K562 (cell line): ENCODE measurements around the gene ADGRD1. TPM values are rescaled to one million over a fixed set of nuclear protein-coding genes. Genes with fewer than 3 reads are reported as not detected.

Experiments used
- ARID3B ChIP-seq: fragments of 250-450 bp; sonication (Bioruptor Pico); IDR thresholded peaks from 2 replicates; pipeline ENCODE4 v1.4.0; 2020; ENCODE audit warnings: borderline replicate concordance
- ATF1 ChIP-seq, 2 experiments: fragments of 450-650 bp in 1 of 2; IDR thresholded peaks; 2 replicates each; pipeline ENCODE4 v1.6.1; 2016; ENCODE audit warnings: missing compliant biosample characterization in 1 of 2, missing genetic modification characterization in 1 of 2
- ETS1 ChIP-seq: conservative IDR thresholded peaks from 2 replicates; pipeline ENCODE4 v1.6.1; 2011; ENCODE audit warnings: low read depth, mild to moderate bottlenecking, low read length; ENCODE audit not compliant: control insufficient read depth
- KAT7 ChIP-seq: sonication (generic); formaldehyde crosslinking; IDR thresholded peaks from 2 replicates; pipeline ENCODE4 v1.8.0; 2022; ENCODE audit warnings: missing genetic modification reagents, mild to moderate bottlenecking, borderline replicate concordance
- KDM1A ChIP-seq, 2 experiments: fragments of 450-650 bp; IDR thresholded peaks; 2 replicates each; pipeline ENCODE4 v1.6.1; 2016; ENCODE audit warnings: mild to moderate bottlenecking in 2 of 2
- RAD21 ChIP-seq, 2 experiments: fragments of 250-450 bp in 1 of 2; fragments of 450-650 bp in 1 of 2; sonication (Bioruptor Pico) in 1 of 2; formaldehyde crosslinking in 1 of 2; IDR thresholded peaks in 1 of 2; conservative IDR thresholded peaks in 1 of 2; 2 replicates each; pipeline versions ENCODE4 v1.4.0 to v1.8.0; 2020 to 2022; ENCODE audit warnings: mild to moderate bottlenecking in 2 of 2, moderate library complexity in 1 of 2
- TBP ChIP-seq: optimal IDR thresholded peaks from 2 replicates; pipeline ENCODE3; 2011; ENCODE audit warnings: low read depth, low read length, improper control_type of control experiment
- ZKSCAN3 ChIP-seq: fragments of 250-450 bp; sonication (Bioruptor Pico); IDR thresholded peaks from 2 replicates; pipeline ENCODE4 v1.4.0; 2020
- ZNF146 ChIP-seq: IDR thresholded peaks from one replicate; pipeline ENCODE4 v1.6.1; 2018; ENCODE audit warnings: missing compliant biosample characterization; ENCODE audit not compliant: unreplicated experiment
- ZNF512 ChIP-seq: IDR thresholded peaks from 2 replicates; pipeline ENCODE4 v1.6.1; 2016; ENCODE audit warnings: missing genetic modification characterization, missing compliant biosample characterization
- polyA plus RNA-seq, 8 experiments: library from polyadenylated mRNA; depleted of rRNA in 4 of 8; stranded (reverse) in 5 of 8; unstranded in 3 of 8; fragments of >200 nt; fragmentation: Nextera tagmentation in 2 of 8; fragmentation: Illumina TruSeq in 1 of 8; extraction: Ambion mirVana in 2 of 8; extraction: Trizol in 1 of 8; gene quantifications; 2 replicates each; pipeline versions ENCODE4 v1.2.1 to v1.2.3, GENCODE V29; 2011 to 2014; ENCODE audit warnings: inconsistent platforms in 1 of 8, missing spikeins in 1 of 8
- total RNA-seq, 7 experiments: library from RNA; depleted of rRNA in 6 of 7; stranded (reverse); fragments of >200 nt in 6 of 7; fragmentation: Illumina TruSeq in 2 of 7; extraction: Trizol in 2 of 7; gene quantifications; 2 replicates each; pipeline versions ENCODE4 v1.2.1 to v1.2.3, GENCODE V29; 2011 to 2021; ENCODE audit warnings: low replicate concordance in 1 of 7
- TF ChIP-seq, protein P1 (sequence below): fragments of 450-650 bp; formaldehyde crosslinking; IDR thresholded peaks from 2 replicates; pipeline ENCODE4 v1.4.0; 2020; ENCODE audit warnings: mild to moderate bottlenecking, moderate library complexity
- TF ChIP-seq, protein P2 (sequence below): sonication (generic); formaldehyde crosslinking; IDR thresholded peaks from 2 replicates; pipeline ENCODE4 v1.8.0; 2023; ENCODE audit warnings: mild to moderate bottlenecking, missing genetic modification reagents
- TF ChIP-seq, protein P3 (sequence below): sonication (generic); formaldehyde crosslinking; IDR thresholded peaks from 2 replicates; pipeline ENCODE4 v1.8.1; 2023; ENCODE audit warnings: mild to moderate bottlenecking, missing genetic modification reagents
- TF ChIP-seq, protein P4 (sequence below), 2 experiments: fragments of 450-650 bp; IDR thresholded peaks; 2 replicates each; pipeline ENCODE4 v1.6.1; 2018; ENCODE audit warnings: mild to moderate bottlenecking in 2 of 2, low read depth in 1 of 2; ENCODE audit not compliant: partially characterized antibody in 2 of 2

Gene ADGRD1
- total and polyA plus RNA-seq, 9 of the 15 experiments (the other 6 are each of a cell fraction or from before 2014, with no cell fraction given): 1.7 to 11.7 (median 3.3) TPM

DNA sequence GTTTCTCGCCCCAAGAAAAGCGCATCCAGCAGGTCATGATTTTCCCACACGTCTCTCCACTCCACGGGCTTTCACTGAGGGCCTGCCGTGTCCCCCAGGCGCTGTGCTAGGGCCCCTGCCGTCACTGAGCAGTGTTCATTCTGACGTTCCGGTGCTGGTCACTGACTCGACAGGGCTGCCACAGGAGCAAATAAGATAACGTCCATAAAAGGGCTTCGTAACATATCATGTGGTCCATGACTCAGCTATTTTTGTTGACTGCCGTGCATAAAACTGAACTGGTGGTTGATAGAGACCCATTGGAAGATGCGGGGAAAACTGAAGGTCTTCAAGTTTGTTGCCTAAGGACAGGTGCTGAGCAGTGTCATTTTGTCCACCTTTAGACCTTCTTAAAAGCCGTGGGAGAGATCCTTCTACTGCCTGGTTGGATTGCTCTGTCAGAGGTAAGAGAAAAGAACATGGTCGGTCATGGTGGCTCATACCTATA lies 46.3 kb downstream of the ADGRD1 start (continued):
- TF ChIP-seq, protein P1, sequence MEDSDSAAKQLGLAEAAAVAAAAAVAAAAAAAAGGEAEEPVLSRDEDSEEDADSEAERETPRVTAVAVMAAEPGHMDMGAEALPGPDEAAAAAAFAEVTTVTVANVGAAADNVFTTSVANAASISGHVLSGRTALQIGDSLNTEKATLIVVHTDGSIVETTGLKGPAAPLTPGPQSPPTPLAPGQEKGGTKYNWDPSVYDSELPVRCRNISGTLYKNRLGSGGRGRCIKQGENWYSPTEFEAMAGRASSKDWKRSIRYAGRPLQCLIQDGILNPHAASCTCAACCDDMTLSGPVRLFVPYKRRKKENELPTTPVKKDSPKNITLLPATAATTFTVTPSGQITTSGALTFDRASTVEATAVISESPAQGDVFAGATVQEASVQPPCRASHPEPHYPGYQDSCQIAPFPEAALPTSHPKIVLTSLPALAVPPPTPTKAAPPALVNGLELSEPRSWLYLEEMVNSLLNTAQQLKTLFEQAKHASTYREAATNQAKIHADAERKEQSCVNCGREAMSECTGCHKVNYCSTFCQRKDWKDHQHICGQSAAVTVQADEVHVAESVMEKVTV (CRISPR knock-in tag): no peak
- TF ChIP-seq, protein P2, sequence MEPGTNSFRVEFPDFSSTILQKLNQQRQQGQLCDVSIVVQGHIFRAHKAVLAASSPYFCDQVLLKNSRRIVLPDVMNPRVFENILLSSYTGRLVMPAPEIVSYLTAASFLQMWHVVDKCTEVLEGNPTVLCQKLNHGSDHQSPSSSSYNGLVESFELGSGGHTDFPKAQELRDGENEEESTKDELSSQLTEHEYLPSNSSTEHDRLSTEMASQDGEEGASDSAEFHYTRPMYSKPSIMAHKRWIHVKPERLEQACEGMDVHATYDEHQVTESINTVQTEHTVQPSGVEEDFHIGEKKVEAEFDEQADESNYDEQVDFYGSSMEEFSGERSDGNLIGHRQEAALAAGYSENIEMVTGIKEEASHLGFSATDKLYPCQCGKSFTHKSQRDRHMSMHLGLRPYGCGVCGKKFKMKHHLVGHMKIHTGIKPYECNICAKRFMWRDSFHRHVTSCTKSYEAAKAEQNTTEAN (CRISPR knock-in tag): no peak
- TF ChIP-seq KAT7: no peak
- no peak for TF ChIP-seq ZNF512 (tag)
- no peak; a peak in 1 of 4 replicates for TF ChIP-seq KDM1A (IDR thresholded peaks at IDR 0.05)
- TF ChIP-seq, protein P3, sequence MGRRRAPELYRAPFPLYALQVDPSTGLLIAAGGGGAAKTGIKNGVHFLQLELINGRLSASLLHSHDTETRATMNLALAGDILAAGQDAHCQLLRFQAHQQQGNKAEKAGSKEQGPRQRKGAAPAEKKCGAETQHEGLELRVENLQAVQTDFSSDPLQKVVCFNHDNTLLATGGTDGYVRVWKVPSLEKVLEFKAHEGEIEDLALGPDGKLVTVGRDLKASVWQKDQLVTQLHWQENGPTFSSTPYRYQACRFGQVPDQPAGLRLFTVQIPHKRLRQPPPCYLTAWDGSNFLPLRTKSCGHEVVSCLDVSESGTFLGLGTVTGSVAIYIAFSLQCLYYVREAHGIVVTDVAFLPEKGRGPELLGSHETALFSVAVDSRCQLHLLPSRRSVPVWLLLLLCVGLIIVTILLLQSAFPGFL (CRISPR knock-in tag): no peak
- TF ChIP-seq, protein P4, sequence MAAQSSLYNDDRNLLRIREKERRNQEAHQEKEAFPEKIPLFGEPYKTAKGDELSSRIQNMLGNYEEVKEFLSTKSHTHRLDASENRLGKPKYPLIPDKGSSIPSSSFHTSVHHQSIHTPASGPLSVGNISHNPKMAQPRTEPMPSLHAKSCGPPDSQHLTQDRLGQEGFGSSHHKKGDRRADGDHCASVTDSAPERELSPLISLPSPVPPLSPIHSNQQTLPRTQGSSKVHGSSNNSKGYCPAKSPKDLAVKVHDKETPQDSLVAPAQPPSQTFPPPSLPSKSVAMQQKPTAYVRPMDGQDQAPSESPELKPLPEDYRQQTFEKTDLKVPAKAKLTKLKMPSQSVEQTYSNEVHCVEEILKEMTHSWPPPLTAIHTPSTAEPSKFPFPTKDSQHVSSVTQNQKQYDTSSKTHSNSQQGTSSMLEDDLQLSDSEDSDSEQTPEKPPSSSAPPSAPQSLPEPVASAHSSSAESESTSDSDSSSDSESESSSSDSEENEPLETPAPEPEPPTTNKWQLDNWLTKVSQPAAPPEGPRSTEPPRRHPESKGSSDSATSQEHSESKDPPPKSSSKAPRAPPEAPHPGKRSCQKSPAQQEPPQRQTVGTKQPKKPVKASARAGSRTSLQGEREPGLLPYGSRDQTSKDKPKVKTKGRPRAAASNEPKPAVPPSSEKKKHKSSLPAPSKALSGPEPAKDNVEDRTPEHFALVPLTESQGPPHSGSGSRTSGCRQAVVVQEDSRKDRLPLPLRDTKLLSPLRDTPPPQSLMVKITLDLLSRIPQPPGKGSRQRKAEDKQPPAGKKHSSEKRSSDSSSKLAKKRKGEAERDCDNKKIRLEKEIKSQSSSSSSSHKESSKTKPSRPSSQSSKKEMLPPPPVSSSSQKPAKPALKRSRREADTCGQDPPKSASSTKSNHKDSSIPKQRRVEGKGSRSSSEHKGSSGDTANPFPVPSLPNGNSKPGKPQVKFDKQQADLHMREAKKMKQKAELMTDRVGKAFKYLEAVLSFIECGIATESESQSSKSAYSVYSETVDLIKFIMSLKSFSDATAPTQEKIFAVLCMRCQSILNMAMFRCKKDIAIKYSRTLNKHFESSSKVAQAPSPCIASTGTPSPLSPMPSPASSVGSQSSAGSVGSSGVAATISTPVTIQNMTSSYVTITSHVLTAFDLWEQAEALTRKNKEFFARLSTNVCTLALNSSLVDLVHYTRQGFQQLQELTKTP (IDR thresholded peaks at IDR 0.05; ENCODE audit: low read depth in 1 of 2, partially characterized antibody in 2 of 2): no peak
- no peak for TF ChIP-seq ZKSCAN3
- TF ChIP-seq RAD21 (CRISPR knock-in tag; conservative IDR thresholded peaks at IDR 0.05 in 1 of 2, IDR thresholded peaks at IDR 0.05 in 1 of 2): no peak
- TF ChIP-seq ARID3B: no peak
- TF ChIP-seq ZNF146 (CRISPR knock-in tag): no peak
- no peak for TF ChIP-seq ETS1
- no peak for TF ChIP-seq ATF1 (CRISPR knock-in tag; IDR thresholded peaks at IDR 0.05)
- peak; percentile 93 for TF ChIP-seq ATF1 (tag; IDR thresholded peaks at IDR 0.05)
- peak; percentile 62 for TF ChIP-seq TBP
